COR-L47 (cell line): ENCODE measurements around the gene PLAAT4.

Experiments used
- DNase-seq: peaks from one replicate; lab custom pipeline; 2025; lab: John Stamatoyannopoulos, UW

The PLAAT4 gene

GRCh38 chr11:63536669-63537292, at the start of gene PLAAT4:
TSS of gene PLAAT4 (plus strand) at chr11:63536808. CDS start at chr11:63536869, 61 bp downstream.
- no peak for DNase-seq

- DNase-seq: no peak
These were observed 47.8 kb upstream of the PLAAT4 start for GRCh38 chr11:63488789-63489188.

- no peak for DNase-seq
These were observed 46.7 kb upstream of the PLAAT4 start for GRCh38 chr11:63489879-63490278.

GRCh38 chr11:63490551-63491239, 45.9 kb upstream of the PLAAT4 start, which contains the start of gene PLAAT5:
TSS of gene PLAAT5 (minus strand) at chr11:63491167. CDS start at chr11:63491034, 133 bp downstream.
- no peak for DNase-seq

- no peak for DNase-seq
These were observed 45.4 kb upstream of the PLAAT4 start for GRCh38 chr11:63491240-63491587.

- no peak for DNase-seq
These were observed 44.8 kb upstream of the PLAAT4 start for GRCh38 chr11:63491636-63492372.

GRCh38 chr11:63492441-63492840, 44.2 kb upstream of the PLAAT4 start:
- DNase-seq: no peak

GRCh38 chr11:63493127-63493526, 43.5 kb upstream of the PLAAT4 start:
- DNase-seq: no peak

- no peak for DNase-seq
These were observed 41.6 kb upstream of the PLAAT4 start for GRCh38 chr11:63494975-63495374.

GRCh38 chr11:63499874-63500273, 36.7 kb upstream of the PLAAT4 start:
- DNase-seq: no peak

GRCh38 chr11:63501236-63501635, 35.4 kb upstream of the PLAAT4 start:
- DNase-seq: no peak

GRCh38 chr11:63502252-63502820, 34.3 kb upstream of the PLAAT4 start:
- no peak for DNase-seq

- DNase-seq: no peak
These were observed 33.1 kb upstream of the PLAAT4 start for GRCh38 chr11:63503492-63503891.

- DNase-seq: no peak
These were observed 32.6 kb upstream of the PLAAT4 start for GRCh38 chr11:63504054-63504453.

GRCh38 chr11:63504933-63505586, 31.5 kb upstream of the PLAAT4 start:
- no peak for DNase-seq

- no peak for DNase-seq
These were observed 30.6 kb upstream of the PLAAT4 start, which contains the start of gene LGALS12 for GRCh38 chr11:63505857-63506528. TSS of gene LGALS12 (plus strand) at chr11:63506084. CDS start at chr11:63506459, 375 bp downstream.

- DNase-seq: peak; percentile 56
These were observed 29.7 kb upstream of the PLAAT4 start for GRCh38 chr11:63506876-63507275.

- no peak for DNase-seq
These were observed 29.1 kb upstream of the PLAAT4 start for GRCh38 chr11:63507511-63507910.

GRCh38 chr11:63508009-63508408, 28.6 kb upstream of the PLAAT4 start:
- no peak for DNase-seq

- no peak for DNase-seq
These were observed 27.9 kb upstream of the PLAAT4 start for GRCh38 chr11:63508745-63509144.

GRCh38 chr11:63510360-63511047, 26.1 kb upstream of the PLAAT4 start:
- DNase-seq: no peak
